GM23338 (cell line): ENCODE data around the gene PPIL1.

ENCODE experiments used
- CTCF ChIP-seq, 2 experiments: fragments of 200-600 bp in 1 of 2; sonication (generic) in 1 of 2; conservative IDR thresholded peaks; 2 replicates each; pipeline versions ENCODE4 v1.5.1 to v1.6.1; 2016 to 2017; ENCODE audit warnings: antibody characterized with exemption in 2 of 2, low read depth in 2 of 2, mild to moderate bottlenecking in 2 of 2, moderate library complexity in 1 of 2
- POLR2AphosphoS5 ChIP-seq: IDR thresholded peaks from 2 replicates; pipeline ENCODE4 v1.6.1; 2016; ENCODE audit warnings: antibody characterized with exemption, low read depth

GRCh38 chr6:36871686-36872085 is 2.9 kb downstream of the PPIL1 start:
- no peak for TF ChIP-seq CTCF (conservative IDR thresholded peaks at IDR 0.05; ENCODE audit: low read depth in 2 of 2)
- TF ChIP-seq POLR2AphosphoS5, result no peak
